H1 (cell line): Measurements from ENCODE around the gene PXDC1.

Experiments used
- CBX5 ChIP-seq: fragments of 300-800, 300-1000 bp; sonication (generic); IDR thresholded peaks from 2 replicates; pipeline ENCODE4 v1.7.1; 2016; ENCODE audit warnings: antibody characterized with exemption, low read length, low read depth
- EGR1 ChIP-seq: IDR thresholded peaks from 2 replicates; pipeline ENCODE4 v1.6.1; 2011; ENCODE audit warnings: low read depth, low read length, borderline replicate concordance
- EP300 ChIP-seq, 2 experiments: IDR thresholded peaks; 1 replicate in 1 of 2; 2 replicates in 1 of 2; pipeline ENCODE4 v1.6.1; 2011 to 2012; ENCODE audit warnings: low read depth in 2 of 2, low read length in 2 of 2, mild to moderate bottlenecking in 2 of 2, borderline replicate concordance in 1 of 2, inconsistent platforms in 1 of 2, moderate library complexity in 1 of 2
- EZH2 ChIP-seq: fragments of 200-600 bp; sonication (generic); IDR thresholded peaks from 2 replicates; pipeline ENCODE4 v1.7.1; 2012; ENCODE audit warnings: low read depth, mild to moderate bottlenecking, moderate library complexity, low read length, inconsistent platforms; ENCODE audit not compliant: severe bottlenecking
- HDAC6 ChIP-seq: IDR thresholded peaks from one replicate; pipeline ENCODE4 v1.7.1; 2012; ENCODE audit warnings: low read depth, mild to moderate bottlenecking, inconsistent platforms, low read length, moderate library complexity
- MAFK ChIP-seq: IDR thresholded peaks from 2 replicates; pipeline ENCODE4 v1.6.1; 2012; ENCODE audit warnings: low read depth, mild to moderate bottlenecking, improper control_type of control experiment, low read length
- NANOG ChIP-seq: IDR thresholded peaks from 2 replicates; pipeline ENCODE4 v1.6.1; 2011; ENCODE audit warnings: low read length, low read depth, mild to moderate bottlenecking, inconsistent platforms; ENCODE audit not compliant: insufficient read depth, poor library complexity, severe bottlenecking
- YY1 ChIP-seq: IDR thresholded peaks from 2 replicates; pipeline ENCODE4 v1.6.1; 2011; ENCODE audit warnings: low read depth, mild to moderate bottlenecking, low read length
- TF ChIP-seq, protein P1 (sequence below), 3 experiments: IDR thresholded peaks; 1 replicate in 2 of 3; 2 replicates in 1 of 3; pipeline versions ENCODE4 v1.5.1 to v1.6.1; 2011; ENCODE audit warnings: low read length in 3 of 3, mild to moderate bottlenecking in 3 of 3, inconsistent platforms in 2 of 3, low read depth in 1 of 3, moderate library complexity in 1 of 3; ENCODE audit not compliant: insufficient read depth in 1 of 3; ENCODE audit errors: control extremely low read depth in 1 of 3

- TF ChIP-seq EP300 (IDR thresholded peaks at IDR 0.05; ENCODE audit: borderline replicate concordance in 1 of 2, low read depth in 2 of 2, low read length in 2 of 2) (no peak), EZH2 (no peak), HDAC6 (no peak), EGR1 (no peak), YY1 (no peak), MAFK (no peak), NANOG (no peak), CBX5 (no peak)
- TF ChIP-seq, protein P1, sequence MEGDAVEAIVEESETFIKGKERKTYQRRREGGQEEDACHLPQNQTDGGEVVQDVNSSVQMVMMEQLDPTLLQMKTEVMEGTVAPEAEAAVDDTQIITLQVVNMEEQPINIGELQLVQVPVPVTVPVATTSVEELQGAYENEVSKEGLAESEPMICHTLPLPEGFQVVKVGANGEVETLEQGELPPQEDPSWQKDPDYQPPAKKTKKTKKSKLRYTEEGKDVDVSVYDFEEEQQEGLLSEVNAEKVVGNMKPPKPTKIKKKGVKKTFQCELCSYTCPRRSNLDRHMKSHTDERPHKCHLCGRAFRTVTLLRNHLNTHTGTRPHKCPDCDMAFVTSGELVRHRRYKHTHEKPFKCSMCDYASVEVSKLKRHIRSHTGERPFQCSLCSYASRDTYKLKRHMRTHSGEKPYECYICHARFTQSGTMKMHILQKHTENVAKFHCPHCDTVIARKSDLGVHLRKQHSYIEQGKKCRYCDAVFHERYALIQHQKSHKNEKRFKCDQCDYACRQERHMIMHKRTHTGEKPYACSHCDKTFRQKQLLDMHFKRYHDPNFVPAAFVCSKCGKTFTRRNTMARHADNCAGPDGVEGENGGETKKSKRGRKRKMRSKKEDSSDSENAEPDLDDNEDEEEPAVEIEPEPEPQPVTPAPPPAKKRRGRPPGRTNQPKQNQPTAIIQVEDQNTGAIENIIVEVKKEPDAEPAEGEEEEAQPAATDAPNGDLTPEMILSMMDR (IDR thresholded peaks at IDR 0.05; ENCODE audit: control extremely low read depth in 1 of 3, insufficient read depth in 1 of 3, low read depth in 1 of 3, low read length in 3 of 3): no peak
These were observed 20.0 kb upstream of the PXDC1 start for GRCh38 chr6:3771407-3772011.
